GM12801 (cell line): ENCODE results near the gene ABCA8.

ENCODE experiments used
- CTCF ChIP-seq: IDR thresholded peaks from one replicate; pipeline ENCODE4 v1.5.1; 2011; ENCODE audit warnings: control low read depth; ENCODE audit not compliant: insufficient read length; ENCODE audit errors: extremely low read depth

Gene ABCA8

GRCh38 chr17:68944435-68945035 is 10.7 kb downstream of the ABCA8 start:
- TF ChIP-seq CTCF: no peak

DNA sequence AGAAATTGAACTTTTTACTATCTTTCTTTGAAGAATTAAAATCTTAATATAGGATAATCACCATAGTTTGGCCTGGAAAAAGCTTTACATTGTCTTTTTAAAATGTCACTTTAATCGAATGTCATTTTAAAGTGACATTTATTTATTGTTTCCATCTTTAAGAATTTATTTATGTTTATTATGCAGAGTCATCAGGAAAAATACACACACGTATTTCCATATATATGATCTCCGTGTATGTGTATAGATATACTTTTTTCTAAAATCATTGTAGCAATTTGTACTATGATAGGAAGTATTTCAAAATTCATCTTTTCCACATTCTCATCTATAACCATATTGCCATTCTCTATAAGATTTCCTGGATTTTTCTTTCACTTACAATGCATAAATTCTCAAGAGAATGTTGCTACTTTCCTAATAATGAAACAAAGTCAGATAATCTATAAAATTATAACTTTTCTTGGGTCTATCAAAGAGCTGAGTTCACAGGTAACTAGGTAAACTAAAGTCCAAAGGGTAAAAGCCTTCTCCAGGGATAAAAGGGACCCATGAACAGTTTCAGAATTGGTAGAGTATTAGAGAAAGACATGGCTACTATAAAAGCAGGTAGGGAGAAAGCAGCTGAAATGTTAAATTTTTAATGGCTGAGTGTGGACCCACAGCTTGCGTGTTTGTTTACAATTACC is 11.9 kb downstream of the ABCA8 start:
- TF ChIP-seq CTCF: no peak

DNA sequence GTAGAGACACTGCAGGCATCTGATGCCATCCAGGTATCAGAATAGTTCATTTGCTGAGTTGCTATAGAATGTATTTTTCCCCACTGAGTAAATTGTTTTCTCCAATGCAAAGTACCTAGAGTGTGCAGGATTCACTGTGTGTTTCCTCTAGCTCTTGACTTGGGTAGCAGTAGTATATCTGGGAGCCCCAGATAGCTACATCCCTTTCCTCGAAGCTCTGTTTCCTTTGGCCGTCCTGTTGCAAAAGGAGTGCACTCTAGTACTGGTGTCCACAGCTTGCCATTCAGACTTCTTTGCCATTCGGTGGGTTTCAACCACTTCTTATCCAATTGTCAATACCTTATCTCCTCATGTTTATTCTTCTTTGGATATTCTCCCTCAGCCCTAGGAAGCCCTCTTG is 12.8 kb downstream of the ABCA8 start:
- no peak for TF ChIP-seq CTCF

- TF ChIP-seq CTCF: no peak
Measured at GRCh38 chr17:68941761-68942160, 13.4 kb downstream of the ABCA8 start.

DNA sequence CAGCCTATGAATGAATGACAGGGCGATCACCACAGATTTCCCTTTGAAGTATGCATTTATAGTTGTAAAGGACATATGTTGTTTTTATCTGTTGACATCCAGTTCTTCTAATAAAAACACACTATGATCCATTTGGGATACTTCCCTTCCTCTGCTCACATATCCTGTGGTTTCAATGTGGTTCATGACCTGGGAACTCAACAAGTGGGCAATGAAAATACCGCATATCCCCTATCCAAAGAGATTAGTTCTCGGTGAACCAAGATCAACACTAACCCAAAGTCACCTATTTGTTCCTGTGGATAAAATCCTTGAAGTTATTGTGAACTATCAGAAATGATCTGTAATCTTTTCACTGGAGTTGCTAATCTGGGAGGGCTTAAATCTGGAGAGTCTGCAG is 16.0 kb downstream of the ABCA8 start:
- TF ChIP-seq CTCF: no peak

- no peak for TF ChIP-seq CTCF
Measured at GRCh38 chr17:68937890-68938514, 17.2 kb downstream of the ABCA8 start.

DNA sequence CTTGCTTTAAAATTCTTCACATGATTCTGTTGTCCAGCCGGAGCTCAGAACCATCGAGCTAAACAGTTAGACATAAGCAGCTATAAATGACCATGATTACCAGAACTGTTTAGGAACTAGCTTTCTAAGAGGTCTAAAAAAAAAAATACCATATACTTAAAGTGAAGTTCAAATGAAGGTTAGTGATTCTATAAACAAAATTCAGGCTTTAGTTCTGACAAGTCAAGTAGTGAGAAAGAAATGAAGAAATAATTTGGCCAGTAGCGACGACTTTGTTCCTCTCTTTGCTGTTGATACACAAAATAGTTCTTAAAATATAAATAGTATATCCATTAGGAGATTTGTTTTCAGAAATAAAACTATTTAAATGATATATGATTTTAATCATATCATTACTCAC is 27.7 kb downstream of the ABCA8 start:
- no peak for TF ChIP-seq CTCF
